ENCODE results near the gene ERRFI1. TPM values are rescaled to one million over a fixed set of nuclear protein-coding genes. Genes with fewer than 3 reads are reported as not detected.

ERRFI1 gene
- total RNA-seq, 1 experiment from 2014 or later = 44.6 TPM

DNA sequence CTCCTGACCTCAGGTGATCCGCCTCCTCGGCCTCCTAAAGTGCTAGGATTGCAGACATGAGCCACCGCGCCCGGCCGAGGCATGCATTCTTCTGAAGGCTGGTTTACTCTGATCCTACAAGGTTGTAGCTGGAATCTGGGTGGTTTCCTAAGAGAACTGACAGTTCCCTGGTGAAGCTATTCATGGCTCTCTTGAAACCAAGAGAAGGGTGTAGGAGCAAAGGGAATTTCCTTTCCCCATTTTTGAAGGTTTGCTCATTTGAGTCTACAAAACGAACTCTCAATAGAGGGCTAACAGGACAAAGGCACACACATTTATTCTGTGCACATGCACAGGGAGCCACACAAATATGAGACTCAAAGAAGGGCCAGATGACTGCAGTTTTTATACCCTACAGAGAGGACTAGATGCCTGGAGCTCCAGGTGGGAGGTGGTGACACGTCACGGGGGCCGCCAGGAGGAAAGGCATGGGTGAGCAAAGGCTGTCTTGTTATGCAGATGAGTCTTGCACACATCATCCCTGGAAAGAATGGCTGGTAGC, 49.5 kb upstream of the ERRFI1 start:
- Mint-ChIP-seq H3K27ac (peak overlapping the region; percentile 46; the same call in 1 of the 2 replicates), H3K4me1 (peaks cover 32% of the 10 kb centered on the region), H3K27me3 (ENCODE audit: low read depth) (no peaks in the 10 kb centered on the region; the same call in 1 of the 2 replicates), H3K4me3 (no peak overlapping the region), H3K9me3 (no peaks in the 10 kb centered on the region), H3K36me3 (no peaks in the 10 kb centered on the region)
- CTCF ChIA-PET = no interaction called here
- TF ChIP-seq, protein P1, sequence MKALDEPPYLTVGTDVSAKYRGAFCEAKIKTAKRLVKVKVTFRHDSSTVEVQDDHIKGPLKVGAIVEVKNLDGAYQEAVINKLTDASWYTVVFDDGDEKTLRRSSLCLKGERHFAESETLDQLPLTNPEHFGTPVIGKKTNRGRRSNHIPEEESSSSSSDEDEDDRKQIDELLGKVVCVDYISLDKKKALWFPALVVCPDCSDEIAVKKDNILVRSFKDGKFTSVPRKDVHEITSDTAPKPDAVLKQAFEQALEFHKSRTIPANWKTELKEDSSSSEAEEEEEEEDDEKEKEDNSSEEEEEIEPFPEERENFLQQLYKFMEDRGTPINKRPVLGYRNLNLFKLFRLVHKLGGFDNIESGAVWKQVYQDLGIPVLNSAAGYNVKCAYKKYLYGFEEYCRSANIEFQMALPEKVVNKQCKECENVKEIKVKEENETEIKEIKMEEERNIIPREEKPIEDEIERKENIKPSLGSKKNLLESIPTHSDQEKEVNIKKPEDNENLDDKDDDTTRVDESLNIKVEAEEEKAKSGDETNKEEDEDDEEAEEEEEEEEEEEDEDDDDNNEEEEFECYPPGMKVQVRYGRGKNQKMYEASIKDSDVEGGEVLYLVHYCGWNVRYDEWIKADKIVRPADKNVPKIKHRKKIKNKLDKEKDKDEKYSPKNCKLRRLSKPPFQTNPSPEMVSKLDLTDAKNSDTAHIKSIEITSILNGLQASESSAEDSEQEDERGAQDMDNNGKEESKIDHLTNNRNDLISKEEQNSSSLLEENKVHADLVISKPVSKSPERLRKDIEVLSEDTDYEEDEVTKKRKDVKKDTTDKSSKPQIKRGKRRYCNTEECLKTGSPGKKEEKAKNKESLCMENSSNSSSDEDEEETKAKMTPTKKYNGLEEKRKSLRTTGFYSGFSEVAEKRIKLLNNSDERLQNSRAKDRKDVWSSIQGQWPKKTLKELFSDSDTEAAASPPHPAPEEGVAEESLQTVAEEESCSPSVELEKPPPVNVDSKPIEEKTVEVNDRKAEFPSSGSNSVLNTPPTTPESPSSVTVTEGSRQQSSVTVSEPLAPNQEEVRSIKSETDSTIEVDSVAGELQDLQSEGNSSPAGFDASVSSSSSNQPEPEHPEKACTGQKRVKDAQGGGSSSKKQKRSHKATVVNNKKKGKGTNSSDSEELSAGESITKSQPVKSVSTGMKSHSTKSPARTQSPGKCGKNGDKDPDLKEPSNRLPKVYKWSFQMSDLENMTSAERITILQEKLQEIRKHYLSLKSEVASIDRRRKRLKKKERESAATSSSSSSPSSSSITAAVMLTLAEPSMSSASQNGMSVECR (CRISPR knock-in tag; IDR thresholded peaks at IDR 0.05; ENCODE audit: borderline replicate concordance) = no peak
- TF ChIP-seq OVOL2 (CRISPR knock-in tag; IDR thresholded peaks at IDR 0.05; ENCODE audit: borderline replicate concordance) (no peak), ZNF423 (CRISPR knock-in tag; IDR thresholded peaks at IDR 0.05) (no peak), CBFB (CRISPR knock-in tag; IDR thresholded peaks at IDR 0.05; ENCODE audit: low read depth) (no peak), NR3C1 (CRISPR knock-in tag; conservative IDR thresholded peaks at IDR 0.05; ENCODE audit: low read depth) (no peak), FOXJ3 (CRISPR knock-in tag; IDR thresholded peaks at IDR 0.05; ENCODE audit: borderline replicate concordance) (no peak), JAZF1 (CRISPR knock-in tag; IDR thresholded peaks at IDR 0.05) (no peak), E2F4 (CRISPR knock-in tag; IDR thresholded peaks at IDR 0.05; ENCODE audit: borderline replicate concordance, low read depth) (no peak), NFATC4 (CRISPR knock-in tag; IDR thresholded peaks at IDR 0.05) (no peak), SP1 (CRISPR knock-in tag; conservative IDR thresholded peaks at IDR 0.05) (no peak), GTF2I (CRISPR knock-in tag; conservative IDR thresholded peaks at IDR 0.05) (no peak)
- TF ChIP-seq, protein P2, sequence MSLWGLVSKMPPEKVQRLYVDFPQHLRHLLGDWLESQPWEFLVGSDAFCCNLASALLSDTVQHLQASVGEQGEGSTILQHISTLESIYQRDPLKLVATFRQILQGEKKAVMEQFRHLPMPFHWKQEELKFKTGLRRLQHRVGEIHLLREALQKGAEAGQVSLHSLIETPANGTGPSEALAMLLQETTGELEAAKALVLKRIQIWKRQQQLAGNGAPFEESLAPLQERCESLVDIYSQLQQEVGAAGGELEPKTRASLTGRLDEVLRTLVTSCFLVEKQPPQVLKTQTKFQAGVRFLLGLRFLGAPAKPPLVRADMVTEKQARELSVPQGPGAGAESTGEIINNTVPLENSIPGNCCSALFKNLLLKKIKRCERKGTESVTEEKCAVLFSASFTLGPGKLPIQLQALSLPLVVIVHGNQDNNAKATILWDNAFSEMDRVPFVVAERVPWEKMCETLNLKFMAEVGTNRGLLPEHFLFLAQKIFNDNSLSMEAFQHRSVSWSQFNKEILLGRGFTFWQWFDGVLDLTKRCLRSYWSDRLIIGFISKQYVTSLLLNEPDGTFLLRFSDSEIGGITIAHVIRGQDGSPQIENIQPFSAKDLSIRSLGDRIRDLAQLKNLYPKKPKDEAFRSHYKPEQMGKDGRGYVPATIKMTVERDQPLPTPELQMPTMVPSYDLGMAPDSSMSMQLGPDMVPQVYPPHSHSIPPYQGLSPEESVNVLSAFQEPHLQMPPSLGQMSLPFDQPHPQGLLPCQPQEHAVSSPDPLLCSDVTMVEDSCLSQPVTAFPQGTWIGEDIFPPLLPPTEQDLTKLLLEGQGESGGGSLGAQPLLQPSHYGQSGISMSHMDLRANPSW (CRISPR knock-in tag; conservative IDR thresholded peaks at IDR 0.05; ENCODE audit: low read depth) = no peak
- TF ChIP-seq, protein P3, sequence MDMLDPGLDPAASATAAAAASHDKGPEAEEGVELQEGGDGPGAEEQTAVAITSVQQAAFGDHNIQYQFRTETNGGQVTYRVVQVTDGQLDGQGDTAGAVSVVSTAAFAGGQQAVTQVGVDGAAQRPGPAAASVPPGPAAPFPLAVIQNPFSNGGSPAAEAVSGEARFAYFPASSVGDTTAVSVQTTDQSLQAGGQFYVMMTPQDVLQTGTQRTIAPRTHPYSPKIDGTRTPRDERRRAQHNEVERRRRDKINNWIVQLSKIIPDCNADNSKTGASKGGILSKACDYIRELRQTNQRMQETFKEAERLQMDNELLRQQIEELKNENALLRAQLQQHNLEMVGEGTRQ (CRISPR knock-in tag; IDR thresholded peaks at IDR 0.05) = no peak
- POLR2A ChIA-PET = no interaction called here
- no peak; the same call in 1 of the 2 replicates for ATAC-seq
- DNase-seq (ENCODE audit: low spot score) = no peak

GRCh38 chr1:8073112-8073855, 47.2 kb upstream of the ERRFI1 start:
- H3K4me3 Mint-ChIP-seq = no peak overlapping the region
- ATAC-seq (no peak), DNase-seq (ENCODE audit: low spot score) (no peak)
- no peak overlapping the region for H3K27ac Mint-ChIP-seq
- CTCF ChIA-PET = interaction anchor here (2.7 kb wide), 1 partner anchor 242 kb away, joined by 12 read pairs; no protein-coding TSS in a partner anchor
- POLR2A ChIA-PET = interaction anchor here (0.6 kb wide), 1 partner anchor 17 kb away, joined by 3 read pairs; no protein-coding TSS in a partner anchor
- H3K27me3 Mint-ChIP-seq (ENCODE audit: low read depth) = no peaks in the 10 kb centered on the region; the same call in 1 of the 2 replicates
- peaks cover 5% of the 10 kb centered on the region for H3K9me3 Mint-ChIP-seq
- H3K4me1 Mint-ChIP-seq = peaks cover 31% of the 10 kb centered on the region
- no peaks in the 10 kb centered on the region for H3K36me3 Mint-ChIP-seq
- TF ChIP-seq, protein P4, sequence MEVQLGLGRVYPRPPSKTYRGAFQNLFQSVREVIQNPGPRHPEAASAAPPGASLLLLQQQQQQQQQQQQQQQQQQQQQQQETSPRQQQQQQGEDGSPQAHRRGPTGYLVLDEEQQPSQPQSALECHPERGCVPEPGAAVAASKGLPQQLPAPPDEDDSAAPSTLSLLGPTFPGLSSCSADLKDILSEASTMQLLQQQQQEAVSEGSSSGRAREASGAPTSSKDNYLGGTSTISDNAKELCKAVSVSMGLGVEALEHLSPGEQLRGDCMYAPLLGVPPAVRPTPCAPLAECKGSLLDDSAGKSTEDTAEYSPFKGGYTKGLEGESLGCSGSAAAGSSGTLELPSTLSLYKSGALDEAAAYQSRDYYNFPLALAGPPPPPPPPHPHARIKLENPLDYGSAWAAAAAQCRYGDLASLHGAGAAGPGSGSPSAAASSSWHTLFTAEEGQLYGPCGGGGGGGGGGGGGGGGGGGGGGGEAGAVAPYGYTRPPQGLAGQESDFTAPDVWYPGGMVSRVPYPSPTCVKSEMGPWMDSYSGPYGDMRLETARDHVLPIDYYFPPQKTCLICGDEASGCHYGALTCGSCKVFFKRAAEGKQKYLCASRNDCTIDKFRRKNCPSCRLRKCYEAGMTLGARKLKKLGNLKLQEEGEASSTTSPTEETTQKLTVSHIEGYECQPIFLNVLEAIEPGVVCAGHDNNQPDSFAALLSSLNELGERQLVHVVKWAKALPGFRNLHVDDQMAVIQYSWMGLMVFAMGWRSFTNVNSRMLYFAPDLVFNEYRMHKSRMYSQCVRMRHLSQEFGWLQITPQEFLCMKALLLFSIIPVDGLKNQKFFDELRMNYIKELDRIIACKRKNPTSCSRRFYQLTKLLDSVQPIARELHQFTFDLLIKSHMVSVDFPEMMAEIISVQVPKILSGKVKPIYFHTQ (CRISPR knock-in tag; IDR thresholded peaks at IDR 0.05) = no peak
- TF ChIP-seq ZNF532 (CRISPR knock-in tag; IDR thresholded peaks at IDR 0.05; ENCODE audit: borderline replicate concordance) (no peak), RORB (CRISPR knock-in tag; IDR thresholded peaks at IDR 0.05) (no peak), ZNF423 (CRISPR knock-in tag; IDR thresholded peaks at IDR 0.05) (no peak), ZBTB21 (CRISPR knock-in tag; IDR thresholded peaks at IDR 0.05; ENCODE audit: borderline replicate concordance) (no peak)

Measured in WTC11 (cell line).